Effector memory CD8-positive, alpha-beta T cell (primary cell): ENCODE data around the gene C2CD4C.
"Not testable (repeated sequence)": the region's sequence is repeated elsewhere in the genome, so short reads cannot be mapped to it uniquely, and the experiment has no call there.

Experiments
- ATAC-seq: fragments of 150-1000 bp; cut with Tn5 transposase; replicated peaks from 2 replicates; pipeline ENCODE4 v1.10.0; 2021; ENCODE audit warnings: mild to moderate bottlenecking, moderate library complexity
- DNase-seq, 3 experiments: peaks; one replicate each; pipeline ENCODE4 v3.0.0; 2021
- H3K27ac Mint-ChIP-seq, 2 donors: one replicate each; pipeline ENCODE4 v1.8.0; 2022; ENCODE audit warnings: mild to moderate bottlenecking in 2 of 2, mixed read lengths in 2 of 2, moderate library complexity in 2 of 2
- H3K27me3 Mint-ChIP-seq, 2 donors: one replicate each; pipeline ENCODE4 v1.8.0; 2022; ENCODE audit warnings: mixed read lengths in 2 of 2
- H3K36me3 Mint-ChIP-seq: one replicate; pipeline ENCODE4 v1.8.0; 2022; ENCODE audit warnings: mild to moderate bottlenecking, moderate library complexity, mixed read lengths; ENCODE audit not compliant: insufficient read depth
- H3K4me1 Mint-ChIP-seq, 2 donors: one replicate each; pipeline ENCODE4 v1.8.0; 2022; ENCODE audit warnings: low read depth in 2 of 2, mixed read lengths in 2 of 2
- H3K4me3 Mint-ChIP-seq, 2 donors: one replicate each; pipeline ENCODE4 v1.8.0; 2022; ENCODE audit warnings: mild to moderate bottlenecking in 2 of 2, mixed read lengths in 2 of 2, moderate library complexity in 2 of 2
- H3K9me3 Mint-ChIP-seq, 2 donors: one replicate each; pipeline ENCODE4 v1.8.0; 2022; ENCODE audit warnings: mixed read lengths in 2 of 2

C2CD4C gene

GRCh38 chr19:362683-363082 is 46.3 kb downstream of the C2CD4C start:
- Mint-ChIP-seq H3K27me3 (peaks cover 30 to 46% of the 10 kb centered on the region in 2 donors), H3K4me1 (no peaks in the 10 kb centered on the region), H3K36me3 (no peaks in the 10 kb centered on the region), H3K4me3 (no peak overlapping the region), H3K27ac (no peak overlapping the region), H3K9me3 (no peaks in the 10 kb centered on the region)
- DNase-seq, result no peak
- no peak for ATAC-seq

DNA sequence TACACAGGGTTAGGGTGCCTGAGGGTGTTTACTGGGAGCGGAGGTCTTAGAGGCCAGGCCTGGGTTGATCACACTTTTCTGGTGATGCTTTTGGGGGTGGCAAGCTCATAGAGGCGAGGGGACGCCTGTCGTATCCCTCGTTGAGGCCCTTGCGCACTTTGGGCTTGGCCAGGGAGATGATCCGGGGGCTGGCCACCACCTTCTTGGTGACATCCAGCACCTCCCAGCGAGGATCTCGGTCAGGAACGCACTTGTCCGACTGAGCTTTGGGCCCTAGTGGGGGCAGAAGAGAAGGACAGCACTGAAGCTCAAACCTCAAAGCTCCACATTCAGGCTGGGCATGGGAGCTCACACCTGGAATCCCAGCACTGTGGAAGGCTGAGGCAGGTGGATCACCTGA is 46.8 kb downstream of the C2CD4C start:
- no peak for DNase-seq

DNA sequence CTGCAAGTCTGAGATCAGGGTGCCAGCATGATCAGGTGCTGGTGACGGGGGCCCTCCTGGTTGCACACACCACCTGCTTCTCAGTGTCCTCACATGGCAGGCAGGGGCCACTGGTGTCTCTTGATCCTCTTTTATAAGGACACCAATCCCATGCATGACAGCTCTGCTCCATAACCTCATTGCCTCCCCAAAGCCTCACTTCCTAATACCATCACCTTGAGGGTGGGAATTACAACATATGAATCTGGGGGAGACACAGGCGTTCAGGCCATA is 49.4 kb downstream of the C2CD4C start:
- Mint-ChIP-seq H3K36me3 (no peaks in the 10 kb centered on the region), H3K27me3 (peaks cover 19 to 25% of the 10 kb centered on the region in 2 donors), H3K4me3 (no peak overlapping the region), H3K4me1 (no peaks in the 10 kb centered on the region), H3K27ac (no peak overlapping the region), H3K9me3 (no peaks in the 10 kb centered on the region)
- DNase-seq, result no peak
- no peak for ATAC-seq

More for the DNA sequence above, 46.8 kb downstream of the C2CD4C start:
- Mint-ChIP-seq H3K27me3 (peaks cover 30 to 41% of the 10 kb centered on the region in 2 donors), H3K4me3 (no peak overlapping the region), H3K9me3 (no peaks in the 10 kb centered on the region), H3K36me3 (no peaks in the 10 kb centered on the region), H3K27ac (no peak overlapping the region), H3K4me1 (no peaks in the 10 kb centered on the region)
- ATAC-seq, result no peak

DNA sequence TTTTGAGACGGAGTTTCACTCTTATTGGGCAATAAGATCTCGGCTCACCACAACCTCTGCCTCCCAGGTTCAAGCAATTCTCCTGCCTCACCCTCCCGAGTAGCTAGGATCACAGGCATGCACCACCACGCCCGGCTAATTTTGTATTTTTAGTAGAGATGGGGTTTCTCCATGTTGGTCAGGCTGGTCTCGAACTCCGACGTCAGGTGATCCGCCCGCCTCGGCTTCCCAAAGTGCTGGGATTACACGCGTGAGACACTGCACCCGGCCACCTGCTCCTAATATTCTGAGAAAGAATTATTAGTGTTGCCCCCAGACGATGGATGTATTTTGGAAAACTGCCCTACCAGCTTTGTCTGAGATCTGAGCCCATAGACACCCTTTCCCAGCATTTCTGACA is 53.4 kb downstream of the C2CD4C start:
- H3K27ac Mint-ChIP-seq, H3K4me3 Mint-ChIP-seq, H3K36me3 Mint-ChIP-seq, DNase-seq, H3K4me1 Mint-ChIP-seq, H3K9me3 Mint-ChIP-seq, ATAC-seq: not testable (repeated sequence)
- peaks cover 13 to 14% of the 10 kb centered on the region in 2 donors for H3K27me3 Mint-ChIP-seq
